HEK293 (cell line): ENCODE data around the gene LPP.

Experiments
- CTCF ChIA-PET: fragments of 350-600 bp; formaldehyde crosslinking; extraction: SDS; loops from one replicate; lab custom pipeline; 2021; ENCODE audit warnings: antibody characterized with exemption; lab: Yijun Ruan, JAX
- POLR2A ChIA-PET: fragments of 300-600 bp; formaldehyde crosslinking; extraction: SDS; loops from one replicate; lab custom pipeline; 2020; ENCODE audit warnings: antibody characterized with exemption, inconsistent platforms; lab: Yijun Ruan, JAX
- H3K27ac ChIP-seq: fragments of 200-500 bp; sonication (Bioruptor generic); 2 replicates; pipeline ENCODE4 v1.5.1; 2014; ENCODE audit warnings: low read depth, low read length, control low read depth, inconsistent platforms; ENCODE audit errors: extremely low read depth
- H3K36me3 ChIP-seq, 2 experiments: fragments of 200-500 bp in 1 of 2; sonication (Bioruptor generic) in 1 of 2; 1 replicate in 1 of 2; 2 replicates in 1 of 2; pipeline ENCODE4 v1.5.1; 2014 to 2017; ENCODE audit warnings: inconsistent platforms in 2 of 2, low read length in 2 of 2; ENCODE audit not compliant: control insufficient read depth in 2 of 2, insufficient read depth in 1 of 2
- H3K4me1 ChIP-seq: fragments of 200-500 bp; sonication (Bioruptor generic); 2 replicates; pipeline ENCODE4 v1.5.1; 2014; ENCODE audit warnings: mild to moderate bottlenecking, low read length, inconsistent platforms; ENCODE audit not compliant: control insufficient read depth, insufficient read depth
- H3K4me3 ChIP-seq: 2 replicates; pipeline ENCODE4 v1.5.1; 2011; ENCODE audit warnings: low read depth, mild to moderate bottlenecking, control low read depth, low read length, moderate library complexity
- H3K9me3 ChIP-seq: fragments of 200-500 bp; sonication (Bioruptor generic); 2 replicates; pipeline ENCODE4 v1.5.1; 2014; ENCODE audit warnings: low read depth, low read length, inconsistent platforms; ENCODE audit not compliant: control insufficient read depth, insufficient read depth
- IKZF3 ChIP-seq: fragments of 450-650 bp; IDR thresholded peaks from 2 replicates; pipeline ENCODE4 v1.5.0; 2018; ENCODE audit warnings: missing biosample characterization, mild to moderate bottlenecking, missing genetic modification characterization, moderate library complexity
- MZF1 ChIP-seq: fragments of 450-650 bp; formaldehyde crosslinking; IDR thresholded peaks from 2 replicates; pipeline ENCODE4 v1.5.1; 2017; ENCODE audit warnings: missing biosample characterization, missing genetic modification characterization, borderline replicate concordance
- SCRT1 ChIP-seq: fragments of 450-650 bp; formaldehyde crosslinking; IDR thresholded peaks from 2 replicates; pipeline ENCODE4 v1.5.1; 2016; ENCODE audit warnings: missing biosample characterization, missing genetic modification characterization, borderline replicate concordance
- SCRT2 ChIP-seq: fragments of 450-650 bp; formaldehyde crosslinking; IDR thresholded peaks from 2 replicates; pipeline ENCODE4 v1.5.1; 2016; ENCODE audit warnings: missing biosample characterization, missing genetic modification characterization
- SETDB1 ChIP-seq: IDR thresholded peaks from one replicate; pipeline ENCODE4 v1.6.1; 2017; ENCODE audit warnings: mild to moderate bottlenecking, low read length, moderate library complexity, mixed read lengths; ENCODE audit not compliant: insufficient read length
- SP3 ChIP-seq: fragments of 450-650 bp; formaldehyde crosslinking; IDR thresholded peaks from 2 replicates; pipeline ENCODE4 v1.5.1; 2016; ENCODE audit warnings: missing biosample characterization, missing genetic modification characterization
- ZNF133 ChIP-seq: fragments of 450-650 bp; formaldehyde crosslinking; IDR thresholded peaks from 2 replicates; pipeline ENCODE4 v1.5.1; 2016; ENCODE audit warnings: missing biosample characterization, missing genetic modification characterization
- ZNF140 ChIP-seq: fragments of 450-650 bp; formaldehyde crosslinking; IDR thresholded peaks from 2 replicates; pipeline ENCODE4 v1.5.1; 2016; ENCODE audit warnings: missing biosample characterization, missing genetic modification characterization
- ZNF544 ChIP-seq: fragments of 450-650 bp; formaldehyde crosslinking; IDR thresholded peaks from 2 replicates; pipeline ENCODE4 v1.5.0; 2017; ENCODE audit warnings: missing biosample characterization, missing genetic modification characterization
- ZNF561 ChIP-seq: fragments of 450-650 bp; IDR thresholded peaks from 2 replicates; pipeline ENCODE4 v1.5.1; 2018; ENCODE audit warnings: missing biosample characterization, missing genetic modification characterization, borderline replicate concordance
- ZNF777 ChIP-seq: fragments of 450-650 bp; formaldehyde crosslinking; IDR thresholded peaks from 2 replicates; pipeline ENCODE4 v1.5.1; 2017; ENCODE audit warnings: missing biosample characterization, missing genetic modification characterization, borderline replicate concordance
- ZNF792 ChIP-seq: fragments of 450-650 bp; formaldehyde crosslinking; IDR thresholded peaks from 2 replicates; pipeline ENCODE4 v1.5.1; 2016; ENCODE audit warnings: missing biosample characterization, missing genetic modification characterization
- TF ChIP-seq, protein P1 (sequence below): fragments of 450-650 bp; formaldehyde crosslinking; IDR thresholded peaks from 2 replicates; pipeline ENCODE4 v1.5.1; 2016; ENCODE audit warnings: missing biosample characterization, missing genetic modification characterization

Gene LPP

DNA sequence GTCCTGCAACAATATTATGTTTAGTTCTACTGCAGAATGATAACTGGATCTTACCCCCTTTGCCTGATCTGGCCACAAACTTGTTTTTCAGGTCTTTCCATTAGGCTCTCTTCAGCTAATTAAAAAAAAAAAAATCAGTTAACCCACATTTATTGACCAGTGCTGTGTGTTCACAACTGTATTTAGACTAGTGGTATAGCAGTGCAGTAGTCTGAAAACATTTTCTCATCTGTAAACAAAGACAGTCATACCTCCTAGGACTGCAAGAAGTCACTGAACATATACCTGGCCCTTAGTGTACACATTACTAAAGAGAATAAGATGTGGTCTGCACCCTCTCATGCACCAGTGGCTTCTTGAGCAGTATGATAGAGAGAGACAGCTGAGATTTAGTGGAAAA lies 22.5 kb downstream of the LPP start (continued):
- TF ChIP-seq, protein P1, sequence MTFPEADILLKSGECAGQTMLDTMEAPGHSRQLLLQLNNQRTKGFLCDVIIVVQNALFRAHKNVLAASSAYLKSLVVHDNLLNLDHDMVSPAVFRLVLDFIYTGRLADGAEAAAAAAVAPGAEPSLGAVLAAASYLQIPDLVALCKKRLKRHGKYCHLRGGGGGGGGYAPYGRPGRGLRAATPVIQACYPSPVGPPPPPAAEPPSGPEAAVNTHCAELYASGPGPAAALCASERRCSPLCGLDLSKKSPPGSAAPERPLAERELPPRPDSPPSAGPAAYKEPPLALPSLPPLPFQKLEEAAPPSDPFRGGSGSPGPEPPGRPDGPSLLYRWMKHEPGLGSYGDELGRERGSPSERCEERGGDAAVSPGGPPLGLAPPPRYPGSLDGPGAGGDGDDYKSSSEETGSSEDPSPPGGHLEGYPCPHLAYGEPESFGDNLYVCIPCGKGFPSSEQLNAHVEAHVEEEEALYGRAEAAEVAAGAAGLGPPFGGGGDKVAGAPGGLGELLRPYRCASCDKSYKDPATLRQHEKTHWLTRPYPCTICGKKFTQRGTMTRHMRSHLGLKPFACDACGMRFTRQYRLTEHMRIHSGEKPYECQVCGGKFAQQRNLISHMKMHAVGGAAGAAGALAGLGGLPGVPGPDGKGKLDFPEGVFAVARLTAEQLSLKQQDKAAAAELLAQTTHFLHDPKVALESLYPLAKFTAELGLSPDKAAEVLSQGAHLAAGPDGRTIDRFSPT, result no peak
- TF ChIP-seq IKZF3, result no peak

DNA sequence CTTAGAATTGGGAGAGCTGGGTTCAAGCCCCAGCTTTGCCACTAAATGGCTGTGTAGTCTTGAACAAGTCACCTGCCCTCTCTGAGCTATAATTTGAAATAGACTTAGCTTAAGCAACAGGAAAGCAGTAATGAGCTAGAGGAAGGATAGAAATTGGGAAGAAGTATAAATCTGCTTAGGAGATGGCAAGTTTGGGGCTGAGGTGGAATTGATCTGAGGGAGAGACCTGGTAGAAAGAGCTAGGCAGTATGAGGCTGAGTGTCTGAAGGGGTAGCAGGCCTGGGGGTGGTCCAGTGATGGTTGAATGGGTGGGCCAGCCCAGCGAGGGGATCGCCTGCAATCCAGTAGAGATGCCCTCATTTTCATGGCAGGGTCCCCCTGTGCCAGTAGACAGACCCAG lies 22.9 kb downstream of the LPP start:
- H3K4me1 ChIP-seq, result no peaks in the 10 kb centered on the region
- H3K4me3 ChIP-seq, result no peak overlapping the region
- H3K9me3 ChIP-seq, result no peaks in the 10 kb centered on the region
- POLR2A ChIA-PET, result no interaction called here
- CTCF ChIA-PET, result interaction anchor here (0.6 kb wide), 1 partner anchor 431 kb away, joined by 3 read pairs; no protein-coding TSS in a partner anchor
- TF ChIP-seq ZNF140 (tag by site-specific recombination) (peak; percentile 90; the same call in 1 of the 2 replicates), ZNF133 (no peak), SP3 (tag by site-specific recombination) (no peak)
- peaks cover 0 to 3% of the 10 kb centered on the region in 2 experiments; a peak in 2 of 3 replicates for H3K36me3 ChIP-seq
- no peak overlapping the region for H3K27ac ChIP-seq

DNA sequence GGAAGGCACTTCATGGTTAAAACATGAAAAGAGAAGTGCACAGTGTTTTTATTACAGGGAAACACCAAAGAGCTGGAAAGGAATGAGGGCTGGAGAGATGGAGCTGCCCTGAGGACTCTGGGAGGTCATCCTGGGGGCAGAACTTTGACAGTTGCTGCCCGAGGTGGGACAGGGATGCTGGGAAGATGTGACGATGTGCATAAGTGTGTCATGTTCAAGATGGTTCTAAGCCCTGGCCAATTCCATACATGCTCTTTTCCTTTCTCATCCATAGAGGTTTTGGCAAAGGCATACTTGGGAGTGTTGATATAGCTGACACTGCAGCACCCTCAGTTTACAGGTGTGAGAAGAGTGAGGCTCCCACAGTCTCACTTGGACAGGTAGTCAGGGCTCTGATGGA lies 23.8 kb downstream of the LPP start:
- H3K9me3 ChIP-seq, result no peaks in the 10 kb centered on the region
- H3K36me3 ChIP-seq, result peaks cover 0 to 3% of the 10 kb centered on the region in 2 experiments; a peak in 2 of 3 replicates
- CTCF ChIA-PET, result interaction anchor here (0.7 kb wide), 2 partner anchors 44 to 212 kb away, joined by 3 read pairs; no protein-coding TSS in a partner anchor
- TF ChIP-seq ZNF792 (no peak), ZNF777 (no peak), ZNF544 (tag by site-specific recombination) (no peak), ZNF561 (tag by site-specific recombination) (no peak), MZF1 (no peak), ZNF133 (no peak)
- H3K27ac ChIP-seq, result no peak overlapping the region
- POLR2A ChIA-PET, result interaction anchor here (1.0 kb wide), 1 partner anchor 20 kb away, joined by 3 read pairs; no protein-coding TSS in a partner anchor
- no peaks in the 10 kb centered on the region for H3K4me1 ChIP-seq
- no peak overlapping the region for H3K4me3 ChIP-seq

DNA sequence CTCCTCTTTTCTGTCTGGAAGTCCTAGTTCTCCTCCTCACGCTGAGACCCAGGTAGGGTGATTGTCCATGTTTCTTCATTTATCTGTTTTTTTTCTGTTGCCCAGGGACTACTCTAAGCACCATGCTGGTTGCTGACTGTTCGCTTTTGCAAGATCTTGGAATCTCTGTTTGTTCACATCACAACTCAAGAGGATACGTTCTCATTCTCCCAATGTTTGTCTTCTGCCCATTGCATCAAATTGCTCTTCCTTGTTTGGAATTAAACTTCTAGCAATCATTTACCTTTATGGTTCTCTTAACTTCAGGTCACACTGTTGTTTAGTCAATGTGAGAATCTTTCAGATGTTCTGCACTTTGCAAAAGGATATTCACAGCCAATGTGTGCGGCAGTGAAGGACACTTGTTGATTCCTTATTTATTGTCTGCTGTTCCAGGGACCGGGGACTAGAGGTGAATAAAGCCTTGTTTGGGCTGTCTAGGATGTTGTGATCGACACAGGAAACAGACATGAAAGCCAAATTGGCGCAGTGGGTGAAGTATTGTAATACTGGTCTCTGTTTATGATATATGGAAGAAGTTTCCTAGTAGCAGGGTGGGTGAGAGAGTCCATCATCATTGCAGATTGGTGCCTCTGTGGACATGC lies 24.5 kb downstream of the LPP start:
- TF ChIP-seq SETDB1 (no peak), SCRT2 (tag by site-specific recombination) (peak; percentile 83), SCRT1 (tag by site-specific recombination) (peak; percentile 72; the same call in 1 of the 2 replicates)
- Histone ChIP-seq H3K36me3 (peaks cover 0 to 3% of the 10 kb centered on the region in 2 experiments; a peak in 2 of 3 replicates), H3K27ac (no peak overlapping the region), H3K9me3 (no peaks in the 10 kb centered on the region), H3K4me1 (no peaks in the 10 kb centered on the region), H3K4me3 (no peak overlapping the region)
- ChIA-PET POLR2A (interaction anchor here (1.0 kb wide), 1 partner anchor 21 kb away, joined by 3 read pairs; no protein-coding TSS in a partner anchor), CTCF (no interaction called here)
